ENCODE data around the gene HDDC2.

Gene HDDC2

GRCh38 chr6:125274935-125275334 is 26.8 kb downstream of the HDDC2 start:
- Histone ChIP-seq H3K9me3 (ENCODE audit: control insufficient read depth in 5 of 5, low read length in 5 of 5) (no peaks in the 10 kb centered on the region), H3K36me3 (ENCODE audit: control insufficient read depth in 5 of 5, insufficient read depth in 5 of 5, low read length in 5 of 5) (peaks cover 18 to 57% (median 38%) of the 10 kb centered on the region in 5 donors), H3K4me3 (ENCODE audit: low read depth in 1 of 5, low read length in 5 of 5) (no peak overlapping the region), H3K27ac (ENCODE audit: low read depth, low read length) (no peak overlapping the region), H3K9ac (ENCODE audit: low read length in 5 of 5) (no peak overlapping the region), H3K27me3 (ENCODE audit: control insufficient read depth in 5 of 5, insufficient read depth in 4 of 5, low read length in 5 of 5) (no peaks in the 10 kb centered on the region), H3K4me1 (ENCODE audit: control insufficient read depth in 5 of 5, insufficient read depth in 5 of 5, low read length in 5 of 5) (peaks cover 0 to 7% (median 6%) of the 10 kb centered on the region in 5 donors)

DNA sequence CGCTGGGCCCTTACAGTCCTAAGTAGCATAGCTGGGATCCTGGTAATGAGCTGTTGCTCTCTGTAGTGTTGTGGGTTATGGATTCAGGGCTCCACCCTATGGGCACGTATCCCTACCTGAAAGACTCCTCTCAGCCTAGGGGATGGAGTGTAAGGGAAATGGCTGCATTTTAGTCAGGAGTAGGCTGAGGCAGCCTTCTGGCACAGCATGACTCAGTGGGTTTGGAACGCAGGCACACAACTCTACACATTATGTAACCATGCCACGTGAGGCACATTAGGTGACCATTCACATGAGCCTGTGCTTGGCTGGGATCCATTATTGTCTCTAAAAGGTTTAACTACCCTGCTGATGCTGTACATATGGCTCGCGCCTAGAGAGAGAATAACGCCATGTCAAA is 27.8 kb downstream of the HDDC2 start:
- Histone ChIP-seq H3K9ac (ENCODE audit: low read length in 5 of 5) (no peak overlapping the region), H3K36me3 (ENCODE audit: control insufficient read depth in 5 of 5, insufficient read depth in 5 of 5, low read length in 5 of 5) (peaks cover 18 to 56% (median 38%) of the 10 kb centered on the region in 5 donors), H3K27me3 (ENCODE audit: control insufficient read depth in 5 of 5, insufficient read depth in 4 of 5, low read length in 5 of 5) (no peaks in the 10 kb centered on the region), H3K4me1 (ENCODE audit: control insufficient read depth in 5 of 5, insufficient read depth in 5 of 5, low read length in 5 of 5) (peaks cover 0 to 7% (median 6%) of the 10 kb centered on the region in 5 donors), H3K9me3 (ENCODE audit: control insufficient read depth in 5 of 5, low read length in 5 of 5) (no peaks in the 10 kb centered on the region), H3K4me3 (ENCODE audit: low read depth in 1 of 5, low read length in 5 of 5) (no peak overlapping the region), H3K27ac (ENCODE audit: low read depth, low read length) (no peak overlapping the region)

DNA sequence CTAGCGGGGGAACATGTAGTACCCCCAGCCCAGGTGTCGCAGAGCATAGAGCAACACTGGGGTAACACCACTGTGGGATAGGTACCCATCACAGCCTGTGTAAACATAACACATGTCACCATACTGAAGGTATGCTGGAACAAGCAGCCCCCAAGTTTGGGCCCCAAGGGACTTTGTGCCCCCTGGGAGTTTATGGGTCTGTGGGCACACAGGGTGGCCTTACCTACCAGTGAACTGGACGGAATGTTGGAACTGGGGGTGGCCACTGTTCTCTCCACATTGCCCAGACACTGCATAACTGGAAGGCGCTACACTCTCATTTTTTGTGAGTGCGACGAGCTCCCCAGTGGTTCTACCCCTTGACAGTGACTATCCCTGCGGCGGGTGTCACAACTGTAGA is 28.5 kb downstream of the HDDC2 start:
- no peaks in the 10 kb centered on the region for H3K9me3 ChIP-seq (ENCODE audit: control insufficient read depth in 5 of 5, low read length in 5 of 5)
- no peak overlapping the region for H3K9ac ChIP-seq (ENCODE audit: low read length in 5 of 5)
- H3K4me3 ChIP-seq (ENCODE audit: low read depth in 1 of 5, low read length in 5 of 5) = no peak overlapping the region
- H3K36me3 ChIP-seq (ENCODE audit: control insufficient read depth in 5 of 5, insufficient read depth in 5 of 5, low read length in 5 of 5) = peaks cover 18 to 56% (median 38%) of the 10 kb centered on the region in 5 donors
- H3K4me1 ChIP-seq (ENCODE audit: control insufficient read depth in 5 of 5, insufficient read depth in 5 of 5, low read length in 5 of 5) = peaks cover 0 to 7% (median 6%) of the 10 kb centered on the region in 5 donors
- H3K27me3 ChIP-seq (ENCODE audit: control insufficient read depth in 5 of 5, insufficient read depth in 4 of 5, low read length in 5 of 5) = no peaks in the 10 kb centered on the region
- no peak overlapping the region for H3K27ac ChIP-seq (ENCODE audit: low read depth, low read length)

DNA sequence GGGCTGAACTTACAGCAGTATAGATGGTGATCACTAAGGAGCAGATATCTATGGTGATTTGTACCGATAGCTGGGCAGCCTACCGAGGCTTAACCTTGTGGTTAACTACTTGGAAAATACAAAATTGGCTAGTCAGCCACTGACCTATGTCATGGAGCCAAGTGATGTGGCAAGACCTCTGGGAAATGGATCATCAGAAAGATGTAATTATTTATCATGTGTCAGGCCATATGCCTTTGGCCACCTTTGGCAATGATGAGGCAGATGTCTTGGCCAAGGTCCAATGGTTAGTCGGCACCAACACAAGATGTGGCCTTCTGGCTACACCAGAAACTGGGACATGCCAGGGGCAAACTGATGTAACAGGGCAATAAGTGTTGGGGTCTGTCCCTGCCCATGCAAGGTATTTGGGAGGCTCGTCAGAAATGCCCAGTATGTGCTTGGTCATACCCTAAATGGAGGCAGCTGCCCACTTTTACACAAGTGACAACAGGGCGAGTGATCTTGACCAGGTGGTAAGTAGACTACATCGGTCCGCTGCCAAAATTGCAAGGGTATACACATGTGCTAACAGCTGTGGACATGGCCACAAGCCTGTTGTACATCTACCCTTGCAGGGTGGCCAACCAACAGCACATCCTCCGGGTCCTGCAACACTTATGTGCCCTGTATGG is 30.1 kb downstream of the HDDC2 start:
- peaks cover 9 to 47% (median 32%) of the 10 kb centered on the region in 5 donors for H3K36me3 ChIP-seq (ENCODE audit: control insufficient read depth in 5 of 5, insufficient read depth in 5 of 5, low read length in 5 of 5)
- no peak overlapping the region for H3K9ac ChIP-seq (ENCODE audit: low read length in 5 of 5)
- no peak overlapping the region for H3K27ac ChIP-seq (ENCODE audit: low read depth, low read length)
- H3K27me3 ChIP-seq (ENCODE audit: control insufficient read depth in 5 of 5, insufficient read depth in 4 of 5, low read length in 5 of 5) = no peaks in the 10 kb centered on the region
- peaks cover 0 to 7% (median 6%) of the 10 kb centered on the region in 5 donors for H3K4me1 ChIP-seq (ENCODE audit: control insufficient read depth in 5 of 5, insufficient read depth in 5 of 5, low read length in 5 of 5)
- H3K4me3 ChIP-seq (ENCODE audit: low read depth in 1 of 5, low read length in 5 of 5) = no peak overlapping the region
- H3K9me3 ChIP-seq (ENCODE audit: control insufficient read depth in 5 of 5, low read length in 5 of 5) = no peaks in the 10 kb centered on the region

- no peaks in the 10 kb centered on the region for H3K27me3 ChIP-seq (ENCODE audit: control insufficient read depth in 5 of 5, insufficient read depth in 4 of 5, low read length in 5 of 5)
- peaks cover 0 to 7% (median 6%) of the 10 kb centered on the region in 5 donors for H3K4me1 ChIP-seq (ENCODE audit: control insufficient read depth in 5 of 5, insufficient read depth in 5 of 5, low read length in 5 of 5)
- H3K9me3 ChIP-seq (ENCODE audit: control insufficient read depth in 5 of 5, low read length in 5 of 5) = no peaks in the 10 kb centered on the region
- no peak overlapping the region for H3K27ac ChIP-seq (ENCODE audit: low read depth, low read length)
- H3K36me3 ChIP-seq (ENCODE audit: control insufficient read depth in 5 of 5, insufficient read depth in 5 of 5, low read length in 5 of 5) = peaks cover 5 to 39% (median 24%) of the 10 kb centered on the region in 5 donors
- no peak overlapping the region for H3K9ac ChIP-seq (ENCODE audit: low read length in 5 of 5)
- H3K4me3 ChIP-seq (ENCODE audit: low read depth in 1 of 5, low read length in 5 of 5) = no peak overlapping the region
Observed at GRCh38 chr6:125270380-125270779, 31.4 kb downstream of the HDDC2 start.

GRCh38 chr6:125269328-125269985 is 32.3 kb downstream of the HDDC2 start:
- Histone ChIP-seq H3K4me3 (ENCODE audit: low read depth in 1 of 5, low read length in 5 of 5) (no peak overlapping the region), H3K27me3 (ENCODE audit: control insufficient read depth in 5 of 5, insufficient read depth in 4 of 5, low read length in 5 of 5) (no peaks in the 10 kb centered on the region), H3K9me3 (ENCODE audit: control insufficient read depth in 5 of 5, low read length in 5 of 5) (no peaks in the 10 kb centered on the region), H3K4me1 (ENCODE audit: control insufficient read depth in 5 of 5, insufficient read depth in 5 of 5, low read length in 5 of 5) (peaks cover 0 to 7% (median 6%) of the 10 kb centered on the region in 5 donors), H3K36me3 (ENCODE audit: control insufficient read depth in 5 of 5, insufficient read depth in 5 of 5, low read length in 5 of 5) (peaks cover 0 to 35% (median 22%) of the 10 kb centered on the region in 5 donors), H3K27ac (ENCODE audit: low read depth, low read length) (no peak overlapping the region), H3K9ac (ENCODE audit: low read length in 5 of 5) (no peak overlapping the region)

GRCh38 chr6:125268765-125269164 is 33.0 kb downstream of the HDDC2 start:
- Histone ChIP-seq H3K9me3 (ENCODE audit: control insufficient read depth in 5 of 5, low read length in 5 of 5) (no peaks in the 10 kb centered on the region), H3K4me1 (ENCODE audit: control insufficient read depth in 5 of 5, insufficient read depth in 5 of 5, low read length in 5 of 5) (peaks cover 0 to 7% (median 6%) of the 10 kb centered on the region in 5 donors), H3K9ac (ENCODE audit: low read length in 5 of 5) (no peak overlapping the region), H3K36me3 (ENCODE audit: control insufficient read depth in 5 of 5, insufficient read depth in 5 of 5, low read length in 5 of 5) (peaks cover 0 to 30% (median 18%) of the 10 kb centered on the region in 5 donors), H3K27ac (ENCODE audit: low read depth, low read length) (no peak overlapping the region), H3K4me3 (ENCODE audit: low read depth in 1 of 5, low read length in 5 of 5) (no peak overlapping the region), H3K27me3 (ENCODE audit: control insufficient read depth in 5 of 5, insufficient read depth in 4 of 5, low read length in 5 of 5) (no peaks in the 10 kb centered on the region)

- H3K27me3 ChIP-seq (ENCODE audit: control insufficient read depth in 5 of 5, insufficient read depth in 4 of 5, low read length in 5 of 5) = no peaks in the 10 kb centered on the region
- H3K4me1 ChIP-seq (ENCODE audit: control insufficient read depth in 5 of 5, insufficient read depth in 5 of 5, low read length in 5 of 5) = peaks cover 0 to 7% (median 6%) of the 10 kb centered on the region in 5 donors
- H3K27ac ChIP-seq (ENCODE audit: low read depth, low read length) = no peak overlapping the region
- H3K4me3 ChIP-seq (ENCODE audit: low read depth in 1 of 5, low read length in 5 of 5) = no peak overlapping the region
- H3K36me3 ChIP-seq (ENCODE audit: control insufficient read depth in 5 of 5, insufficient read depth in 5 of 5, low read length in 5 of 5) = peaks cover 0 to 25% (median 10%) of the 10 kb centered on the region in 5 donors
- no peak overlapping the region for H3K9ac ChIP-seq (ENCODE audit: low read length in 5 of 5)
- H3K9me3 ChIP-seq (ENCODE audit: control insufficient read depth in 5 of 5, low read length in 5 of 5) = no peaks in the 10 kb centered on the region
Observed at GRCh38 chr6:125267806-125268523, 33.8 kb downstream of the HDDC2 start.

DNA sequence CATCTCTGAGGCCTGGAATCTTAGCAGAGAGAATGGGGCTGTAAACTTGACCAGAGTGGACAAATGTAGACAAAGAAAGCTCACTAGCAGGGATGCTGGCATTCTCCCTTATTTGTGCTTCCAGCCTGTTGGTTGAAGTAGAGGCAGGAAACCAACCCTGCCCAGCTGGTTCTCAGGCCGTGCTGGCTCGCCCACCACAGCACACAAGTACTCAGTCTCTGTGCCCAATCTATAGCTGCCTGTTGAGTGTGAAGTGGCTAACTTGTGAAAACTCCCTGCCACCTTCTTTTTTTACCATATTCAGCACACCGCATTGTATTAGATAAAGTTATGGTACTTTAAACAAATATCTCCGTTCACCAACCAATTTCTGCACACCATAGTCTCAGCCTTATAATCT is 37.3 kb downstream of the HDDC2 start:
- peaks cover 0 to 2% (median 0%) of the 10 kb centered on the region in 5 donors for H3K4me1 ChIP-seq (ENCODE audit: control insufficient read depth in 5 of 5, insufficient read depth in 5 of 5, low read length in 5 of 5)

More for the DNA sequence above, 37.3 kb downstream of the HDDC2 start:
- no peaks in the 10 kb centered on the region for H3K9me3 ChIP-seq (ENCODE audit: control insufficient read depth in 5 of 5, low read length in 5 of 5)
- no peaks in the 10 kb centered on the region for H3K27me3 ChIP-seq (ENCODE audit: control insufficient read depth in 5 of 5, insufficient read depth in 4 of 5, low read length in 5 of 5)
- H3K9ac ChIP-seq (ENCODE audit: low read length in 5 of 5) = no peak overlapping the region
- H3K36me3 ChIP-seq (ENCODE audit: control insufficient read depth in 5 of 5, insufficient read depth in 5 of 5, low read length in 5 of 5) = peaks cover 0 to 6% (median 0%) of the 10 kb centered on the region in 5 donors
- H3K4me3 ChIP-seq (ENCODE audit: low read depth in 1 of 5, low read length in 5 of 5) = no peak overlapping the region
- no peak overlapping the region for H3K27ac ChIP-seq (ENCODE audit: low read depth, low read length)
